RWPE1 (cell line): ENCODE data around the gene ASPN.

ENCODE experiments used
- CTCF ChIA-PET: fragments of 350-600 bp; sonication (Branson Sonifier 250); formaldehyde crosslinking; extraction: SDS; loops from one replicate; lab custom pipeline; 2021; lab: Yijun Ruan, JAX
- POLR2A ChIA-PET: fragments of 400-600 bp; formaldehyde crosslinking; extraction: SDS; loops from one replicate; lab custom pipeline; 2020; ENCODE audit warnings: antibody characterized with exemption; ENCODE audit not compliant: low non-redundant PET; lab: Yijun Ruan, JAX
- DNase-seq: peaks from one replicate; pipeline ENCODE4 v3.0.0; 2012; ENCODE audit warnings: low spot score
- H3K27ac ChIP-seq: fragments of 450-650 bp; 2 replicates; pipeline ENCODE4 v1.5.1; 2017
- TF ChIP-seq, protein P1 (sequence below): fragments of 450-650 bp; conservative IDR thresholded peaks from 2 replicates; pipeline ENCODE4 v1.5.1; 2017; ENCODE audit warnings: low read depth, mild to moderate bottlenecking

The ASPN gene

DNA sequence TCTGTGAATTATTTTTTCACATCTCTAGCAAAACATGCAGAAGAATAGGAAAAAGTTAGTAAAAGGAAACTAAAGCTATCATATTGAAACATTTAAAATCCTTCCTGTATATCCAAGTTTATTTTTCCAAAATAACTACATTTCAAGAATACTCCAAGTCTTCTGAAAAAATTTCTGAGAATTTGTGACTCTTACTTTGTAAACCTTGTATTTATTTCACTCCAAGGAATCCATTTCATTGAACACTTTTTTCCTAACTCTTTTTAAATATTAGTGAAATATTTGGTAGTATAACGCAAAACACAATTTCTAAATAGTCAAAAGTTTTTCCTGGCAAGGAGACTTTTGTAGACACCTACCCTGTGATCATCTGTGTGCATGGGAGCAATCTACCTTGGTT, 34.2 kb upstream of the ASPN start:
- TF ChIP-seq, protein P1, sequence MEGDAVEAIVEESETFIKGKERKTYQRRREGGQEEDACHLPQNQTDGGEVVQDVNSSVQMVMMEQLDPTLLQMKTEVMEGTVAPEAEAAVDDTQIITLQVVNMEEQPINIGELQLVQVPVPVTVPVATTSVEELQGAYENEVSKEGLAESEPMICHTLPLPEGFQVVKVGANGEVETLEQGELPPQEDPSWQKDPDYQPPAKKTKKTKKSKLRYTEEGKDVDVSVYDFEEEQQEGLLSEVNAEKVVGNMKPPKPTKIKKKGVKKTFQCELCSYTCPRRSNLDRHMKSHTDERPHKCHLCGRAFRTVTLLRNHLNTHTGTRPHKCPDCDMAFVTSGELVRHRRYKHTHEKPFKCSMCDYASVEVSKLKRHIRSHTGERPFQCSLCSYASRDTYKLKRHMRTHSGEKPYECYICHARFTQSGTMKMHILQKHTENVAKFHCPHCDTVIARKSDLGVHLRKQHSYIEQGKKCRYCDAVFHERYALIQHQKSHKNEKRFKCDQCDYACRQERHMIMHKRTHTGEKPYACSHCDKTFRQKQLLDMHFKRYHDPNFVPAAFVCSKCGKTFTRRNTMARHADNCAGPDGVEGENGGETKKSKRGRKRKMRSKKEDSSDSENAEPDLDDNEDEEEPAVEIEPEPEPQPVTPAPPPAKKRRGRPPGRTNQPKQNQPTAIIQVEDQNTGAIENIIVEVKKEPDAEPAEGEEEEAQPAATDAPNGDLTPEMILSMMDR: no peak
- CTCF ChIA-PET: no interaction called here
- POLR2A ChIA-PET: no interaction called here
- DNase-seq: no peak
- no peak overlapping the region for H3K27ac ChIP-seq

DNA sequence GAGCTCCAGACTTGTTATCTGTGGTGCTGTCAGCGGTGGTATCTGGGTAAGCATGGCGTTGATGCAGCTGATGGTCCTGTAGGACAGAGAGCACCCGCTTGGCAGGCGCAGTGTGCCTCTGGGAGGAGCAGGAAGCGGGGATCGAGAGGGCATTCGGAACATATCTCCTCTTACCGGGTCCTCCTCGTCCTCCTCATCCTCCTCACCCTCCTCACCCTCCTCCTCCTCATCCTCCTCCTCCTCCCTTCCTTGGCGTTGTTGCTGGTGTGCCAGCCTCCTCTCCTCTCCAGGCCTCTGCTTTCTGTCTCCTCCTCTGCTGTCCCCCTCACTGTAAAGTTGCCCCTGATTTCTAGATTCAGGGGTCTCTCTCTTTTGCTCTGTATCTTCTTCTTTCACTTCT, 32.3 kb upstream of the ASPN start:
- no peak for DNase-seq
- no peak overlapping the region for H3K27ac ChIP-seq
- CTCF ChIA-PET: no interaction called here
- POLR2A ChIA-PET: no interaction called here
- TF ChIP-seq, protein P1: no peak

DNA sequence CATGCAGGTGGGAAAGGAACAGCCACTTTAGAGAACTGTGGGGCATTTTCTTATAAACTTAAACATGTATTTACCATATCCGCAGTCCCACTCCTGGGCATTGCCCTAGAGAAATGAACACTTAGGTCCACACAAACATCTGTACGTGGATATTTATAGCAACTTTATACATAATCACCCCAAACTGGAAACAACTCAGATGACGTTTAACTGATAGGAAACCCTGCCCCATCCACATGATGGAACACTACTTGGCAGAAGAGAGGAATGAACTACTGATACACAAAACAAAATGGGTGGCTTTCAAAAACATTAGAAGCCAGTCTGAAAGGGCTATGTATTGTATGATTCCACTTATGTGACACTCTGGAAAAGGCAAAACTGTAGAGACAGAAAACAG, 31.0 kb upstream of the ASPN start:
- DNase-seq: no peak
- POLR2A ChIA-PET: no interaction called here
- H3K27ac ChIP-seq: no peak overlapping the region
- TF ChIP-seq, protein P1: no peak
- CTCF ChIA-PET: interaction anchor here (0.7 kb wide), 1 partner anchor 232 kb away, joined by 7 read pairs; no protein-coding TSS in a partner anchor

- TF ChIP-seq, protein P1: no peak
- POLR2A ChIA-PET: no interaction called here
- DNase-seq: no peak
- no peak overlapping the region for H3K27ac ChIP-seq
- CTCF ChIA-PET: interaction anchor here (0.8 kb wide), 1 partner anchor 63 kb away, joined by 4 read pairs; no protein-coding TSS in a partner anchor
These were observed 30.3 kb upstream of the ASPN start for GRCh38 chr9:92512622-92513021.

DNA sequence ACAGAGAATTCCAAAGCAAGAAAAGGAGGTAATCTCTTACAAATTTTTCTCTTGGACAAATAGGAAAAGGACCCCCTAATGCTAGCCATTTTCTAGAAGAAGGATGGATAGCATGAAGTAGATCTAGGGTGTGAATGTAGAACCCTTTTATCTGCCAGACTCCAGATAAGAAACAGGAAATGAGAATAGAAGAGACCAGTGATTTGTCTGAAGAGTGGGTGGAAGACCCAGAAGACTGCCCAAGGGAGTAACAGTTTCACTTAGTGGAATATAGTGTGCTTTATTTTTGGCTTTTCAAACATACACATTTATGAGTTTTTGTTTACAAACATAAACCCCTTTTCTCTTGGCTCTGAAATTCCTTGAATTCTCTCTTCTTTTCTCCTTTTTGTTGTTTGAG, 28.4 kb upstream of the ASPN start:
- TF ChIP-seq, protein P1: no peak
- POLR2A ChIA-PET: no interaction called here
- CTCF ChIA-PET: no interaction called here
- no peak overlapping the region for H3K27ac ChIP-seq
- no peak for DNase-seq

- no peak for DNase-seq
- TF ChIP-seq, protein P1: no peak
- H3K27ac ChIP-seq: no peak overlapping the region
- CTCF ChIA-PET: interaction anchor here (0.7 kb wide), 1 partner anchor 13 kb away, joined by 3 read pairs; no protein-coding TSS in a partner anchor
- POLR2A ChIA-PET: interaction anchor here (0.5 kb wide), 1 partner anchor 16 kb away, joined by 6 read pairs; no protein-coding TSS in a partner anchor
These were observed 26.7 kb upstream of the ASPN start for GRCh38 chr9:92509050-92509449.
